ENCODE measurements around the gene IL6ST.
A peak's percentile ranks its signal among the peaks of the same experiment; 100 is the strongest.
"Not testable (repeated sequence)": the region's sequence is repeated elsewhere in the genome, so short reads cannot be mapped to it uniquely, and the experiment has no call there.

Gene IL6ST

GRCh38 chr5:55966284-55966683 lies 28.5 kb downstream of the IL6ST start:
- DNase-seq (ENCODE audit: low read depth in 2 of 2, low spot score in 1 of 2): no peak

- no peak for DNase-seq (ENCODE audit: low read depth in 2 of 2, low spot score in 1 of 2)
These were observed 29.2 kb downstream of the IL6ST start for GRCh38 chr5:55965525-55965924.

- DNase-seq (ENCODE audit: low read depth in 2 of 2, low spot score in 1 of 2): no peak
These were observed 34.0 kb downstream of the IL6ST start for GRCh38 chr5:55960779-55961178.

GRCh38 chr5:55959208-55959607 lies 35.6 kb downstream of the IL6ST start:
- DNase-seq (ENCODE audit: low read depth in 2 of 2, low spot score in 1 of 2): no peak

- DNase-seq (ENCODE audit: low read depth in 2 of 2, low spot score in 1 of 2): not testable (repeated sequence)
These were observed 53.6 kb downstream of the IL6ST start for GRCh38 chr5:55941154-55941553.

GRCh38 chr5:55937598-55937997 lies 57.2 kb downstream of the IL6ST start:
- not testable (repeated sequence) for DNase-seq (ENCODE audit: low read depth in 2 of 2, low spot score in 1 of 2)

GRCh38 chr5:55936100-55936693 lies 58.6 kb downstream of the IL6ST start:
- peak; percentile 35 to 52 for DNase-seq (ENCODE audit: low read depth in 2 of 2, low spot score in 1 of 2)

GRCh38 chr5:55935371-55935770 lies 59.4 kb downstream of the IL6ST start:
- DNase-seq (ENCODE audit: low read depth in 2 of 2, low spot score in 1 of 2): no peak

GRCh38 chr5:55934720-55935119 lies 60.0 kb downstream of the IL6ST start:
- no peak for DNase-seq (ENCODE audit: low read depth in 2 of 2, low spot score in 1 of 2)

- DNase-seq (ENCODE audit: low read depth in 2 of 2, low spot score in 1 of 2): no peak
These were observed 60.6 kb downstream of the IL6ST start for GRCh38 chr5:55934115-55934613.

GRCh38 chr5:55933377-55934114 lies 61.2 kb downstream of the IL6ST start:
- no peak for DNase-seq (ENCODE audit: low read depth in 2 of 2, low spot score in 1 of 2)

GRCh38 chr5:55932700-55933099 lies 62.1 kb downstream of the IL6ST start:
- DNase-seq (ENCODE audit: low read depth in 2 of 2, low spot score in 1 of 2): no peak

- DNase-seq (ENCODE audit: low read depth in 2 of 2, low spot score in 1 of 2): no peak
These were observed 65.6 kb downstream of the IL6ST start for GRCh38 chr5:55929020-55929799.

GRCh38 chr5:55927861-55928655 lies 66.7 kb downstream of the IL6ST start:
- DNase-seq (ENCODE audit: low read depth in 2 of 2, low spot score in 1 of 2): no peak

GRCh38 chr5:55926476-55926875 lies 68.3 kb downstream of the IL6ST start:
- DNase-seq (ENCODE audit: low read depth in 2 of 2, low spot score in 1 of 2): no peak

- DNase-seq (ENCODE audit: low read depth in 2 of 2, low spot score in 1 of 2): no peak
These were observed 69.1 kb downstream of the IL6ST start for GRCh38 chr5:55925712-55926111.

GRCh38 chr5:55925181-55925580 lies 69.6 kb downstream of the IL6ST start:
- DNase-seq (ENCODE audit: low read depth in 2 of 2, low spot score in 1 of 2): no peak

GRCh38 chr5:55924744-55925143 lies 70.0 kb downstream of the IL6ST start:
- no peak for DNase-seq (ENCODE audit: low read depth in 2 of 2, low spot score in 1 of 2)

- DNase-seq (ENCODE audit: low read depth in 2 of 2, low spot score in 1 of 2): no peak
These were observed 70.8 kb downstream of the IL6ST start for GRCh38 chr5:55923865-55924500.

GRCh38 chr5:55923177-55923771 lies 71.5 kb downstream of the IL6ST start:
- no peak for DNase-seq (ENCODE audit: low read depth in 2 of 2, low spot score in 1 of 2)
